HG03342 (cell line): ENCODE data around the gene UNC13B.
"Not testable (repeated sequence)": the region's sequence is repeated elsewhere in the genome, so short reads cannot be mapped to it uniquely, and the experiment has no call there.

Experiments
- ATAC-seq: cut with Tn5 transposase; IDR thresholded peaks from one replicate; pipeline ENCODE4 v1.9.1; 2021; ENCODE audit warnings: mild to moderate bottlenecking, moderate library complexity; ENCODE audit not compliant: unreplicated experiment

Gene UNC13B

DNA sequence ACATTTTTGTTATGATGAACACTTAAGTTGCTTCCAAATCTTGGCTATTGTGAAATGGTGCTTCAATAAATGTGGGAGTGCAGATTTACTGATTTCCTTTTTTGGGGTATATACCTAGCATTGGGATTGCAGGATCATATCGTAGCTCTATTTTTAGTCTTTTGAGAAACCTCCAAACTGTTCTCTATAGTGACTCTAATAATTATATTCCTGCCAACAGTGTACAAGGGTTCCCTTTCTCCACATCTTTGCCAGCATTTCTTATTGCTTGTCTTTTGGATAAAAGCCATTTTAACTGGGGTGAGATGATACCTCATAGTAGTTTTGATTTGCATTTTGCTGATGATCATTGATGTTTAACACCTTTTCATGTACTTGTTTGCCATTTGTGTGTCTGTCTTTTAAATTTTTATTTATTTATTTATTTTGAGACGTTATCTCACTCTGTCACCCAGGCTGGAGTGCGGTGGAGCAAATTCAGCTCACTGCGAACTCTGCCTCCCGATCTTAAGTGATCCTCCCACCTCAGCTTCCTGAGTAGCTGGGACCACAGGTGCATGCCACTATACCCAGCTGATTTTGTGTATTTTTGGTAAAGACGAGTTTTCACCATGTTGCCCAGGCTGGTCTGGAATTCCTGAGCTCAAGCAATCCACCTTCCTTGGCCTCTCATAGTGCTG is 59.0 kb downstream of the UNC13B start:
- no peak for ATAC-seq

DNA sequence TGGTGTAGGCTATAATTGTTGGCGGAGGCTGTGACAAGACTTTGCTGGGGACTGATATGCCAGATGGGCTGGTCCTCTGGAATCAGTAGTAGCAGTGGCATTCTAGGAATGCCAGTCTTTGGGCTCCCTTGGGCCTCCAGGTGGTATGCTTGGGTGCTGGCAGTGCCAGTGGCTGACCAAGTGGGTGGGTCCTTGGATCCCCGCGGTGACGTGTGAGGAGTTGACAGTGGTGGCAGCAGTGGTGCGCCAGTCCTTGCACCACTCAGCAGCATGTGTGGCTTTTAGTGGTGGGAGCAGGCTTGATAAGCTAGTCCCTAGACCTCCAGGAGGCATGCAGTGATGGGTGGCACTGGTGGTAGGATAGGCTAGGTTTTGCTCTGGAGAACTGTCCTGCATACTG is 63.9 kb downstream of the UNC13B start:
- no peak for ATAC-seq

DNA sequence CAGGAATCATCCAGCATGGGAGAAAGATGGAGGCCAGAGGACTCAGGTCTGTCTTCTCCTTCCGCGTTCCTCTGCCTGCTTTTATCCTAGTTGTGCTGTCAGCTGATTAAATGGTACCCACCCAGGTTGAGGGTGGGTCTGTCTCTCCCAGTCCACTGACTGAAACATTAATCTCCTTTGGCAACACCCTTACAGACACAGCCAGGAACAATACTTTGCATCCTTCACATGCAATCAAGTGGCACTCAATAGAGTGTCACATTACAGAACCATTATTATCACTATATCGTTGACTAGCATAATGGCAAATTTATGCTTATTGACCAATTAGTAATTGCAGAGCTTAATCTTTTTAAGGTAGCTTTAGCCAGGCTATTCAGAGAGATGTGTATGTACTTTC is 64.8 kb downstream of the UNC13B start:
- no peak for ATAC-seq

DNA sequence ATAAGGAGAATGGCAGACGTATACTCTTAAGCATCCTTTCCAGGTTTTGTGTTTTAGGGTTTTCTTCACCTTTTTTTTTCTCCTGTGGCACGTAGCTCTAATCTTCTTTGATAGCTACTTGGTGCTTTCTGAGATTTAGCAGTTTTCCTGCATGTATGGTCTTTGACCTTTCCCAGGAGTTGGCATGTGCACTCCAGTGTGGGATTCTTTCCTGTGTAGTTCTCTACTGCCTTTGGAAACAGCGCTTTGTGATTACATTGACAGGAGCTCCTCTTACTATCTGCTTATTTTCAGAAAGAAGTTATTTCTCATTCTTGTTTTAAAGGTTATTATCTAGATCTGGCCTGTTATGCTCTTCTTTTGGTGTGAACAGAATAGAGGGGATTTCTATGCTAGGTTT is 65.5 kb downstream of the UNC13B start:
- ATAC-seq, result no peak

DNA sequence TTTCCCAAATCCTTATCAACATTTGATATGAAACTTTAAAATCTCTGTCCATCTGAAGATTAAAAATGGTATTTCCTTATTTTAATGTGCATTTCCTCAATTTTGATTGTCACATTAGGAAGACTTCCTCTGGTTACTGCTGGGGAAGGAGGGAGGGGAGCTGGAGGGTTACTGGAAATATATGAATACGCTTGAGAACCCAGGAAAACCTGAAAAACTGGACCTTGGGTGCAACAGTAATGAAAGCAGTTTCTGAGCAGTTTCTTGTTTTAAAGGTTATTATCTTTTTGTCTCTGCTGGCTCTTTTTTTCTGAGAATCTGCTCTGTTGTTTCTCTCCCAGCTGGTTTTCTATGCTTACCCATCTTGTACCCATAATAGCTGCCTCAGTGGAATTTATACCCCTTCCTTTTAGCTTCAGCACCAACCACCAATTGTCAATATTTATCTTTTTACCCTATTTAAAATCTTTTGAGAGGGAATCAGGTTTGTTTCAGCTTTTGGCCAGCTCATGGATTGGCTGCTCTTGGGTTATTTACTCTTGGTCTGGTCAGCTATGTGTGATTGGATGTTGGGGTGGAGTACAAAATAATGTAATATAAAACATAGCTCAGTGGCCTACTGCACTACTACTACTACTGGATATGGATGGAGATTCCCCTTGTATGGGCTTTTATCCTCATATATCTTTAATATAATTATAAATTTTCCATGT is 67.4 kb downstream of the UNC13B start:
- no peak for ATAC-seq

DNA sequence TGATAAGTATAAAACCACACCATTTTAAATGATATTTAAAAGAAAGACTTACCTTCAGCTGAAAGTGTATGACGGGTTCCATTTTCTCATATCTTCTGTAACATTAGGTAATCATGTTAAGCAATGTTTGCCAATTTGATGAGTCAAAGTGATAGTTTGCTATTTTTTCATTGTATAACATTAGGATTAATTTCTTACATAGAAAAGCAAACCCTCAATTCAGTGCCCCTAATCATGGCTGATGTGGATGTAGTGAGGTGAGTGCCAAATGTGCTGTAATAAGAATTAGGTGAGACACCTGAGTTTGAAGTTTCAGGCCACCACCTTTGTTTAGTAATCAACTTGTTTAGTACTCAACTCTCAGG is 68.0 kb downstream of the UNC13B start:
- no peak for ATAC-seq

DNA sequence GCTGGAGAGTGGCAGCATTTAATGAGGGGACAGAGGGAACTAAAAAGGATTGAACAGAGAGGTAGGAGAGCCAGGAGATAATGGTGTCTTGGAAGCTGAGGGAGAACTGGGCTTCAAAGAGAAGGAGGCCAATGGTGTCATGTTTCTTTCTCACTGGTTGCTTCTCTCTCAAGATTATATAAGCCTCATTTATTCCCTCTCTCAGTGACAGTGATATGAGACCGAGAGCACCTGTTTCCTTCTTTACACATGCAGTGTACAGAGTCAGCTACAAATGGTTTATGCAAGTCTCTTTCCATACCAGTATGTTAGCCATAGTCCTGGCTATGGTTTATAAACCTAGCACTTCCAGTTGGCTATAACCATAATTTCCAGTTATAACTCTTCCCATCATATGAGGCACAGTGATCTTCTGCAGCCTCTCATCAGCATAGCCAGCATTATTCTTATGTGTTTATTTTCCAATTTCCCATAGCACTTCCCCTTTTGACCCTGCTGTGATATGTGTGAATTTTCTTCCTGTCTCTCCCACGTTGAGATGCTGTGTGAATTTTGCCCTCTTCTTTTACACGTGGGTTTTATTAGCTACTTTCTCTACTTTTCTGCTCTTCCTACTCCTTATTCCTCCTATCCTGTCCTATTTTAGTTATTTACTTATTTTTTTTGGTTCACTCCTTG is 71.2 kb downstream of the UNC13B start:
- ATAC-seq, result no peak

DNA sequence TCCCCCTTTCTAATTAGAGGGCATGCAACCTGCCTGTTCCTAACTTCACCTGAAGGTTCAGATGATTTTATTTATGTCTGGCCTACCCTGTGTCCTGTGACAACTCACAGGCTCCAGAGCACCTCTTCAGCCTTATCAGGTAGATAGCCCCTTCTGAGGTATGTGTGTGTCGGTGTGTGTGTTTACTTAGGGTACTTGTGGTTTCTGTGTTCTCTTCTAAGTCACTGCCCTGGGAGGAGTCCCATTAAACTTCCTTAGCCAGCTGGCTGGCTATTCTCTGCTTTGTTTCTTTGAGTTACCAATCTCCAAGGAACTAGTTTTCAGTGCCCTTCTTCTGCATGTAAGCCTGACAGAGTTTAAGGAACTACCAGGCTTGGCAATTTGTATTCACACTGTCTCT is 74.9 kb downstream of the UNC13B start:
- ATAC-seq, result no peak

DNA sequence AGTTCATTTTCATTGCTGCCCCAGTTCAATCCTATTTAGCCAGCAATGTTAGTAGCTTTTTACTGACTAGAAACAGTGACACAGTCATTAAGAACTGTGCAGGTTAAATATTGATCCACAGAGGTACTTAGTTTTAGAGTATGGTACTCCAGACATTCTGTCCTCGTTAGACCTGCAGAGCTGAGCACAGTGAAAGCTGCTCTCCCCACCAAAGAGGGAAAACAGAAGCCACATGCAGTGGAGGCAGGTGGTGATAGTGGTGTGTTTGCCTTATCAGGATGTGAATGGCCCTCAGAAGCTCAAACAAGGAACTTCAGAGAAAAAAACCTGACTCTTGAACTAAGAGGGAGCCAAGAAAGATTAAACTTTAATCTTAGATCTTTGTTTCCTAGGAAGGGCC is 75.5 kb downstream of the UNC13B start:
- ATAC-seq, result no peak

DNA sequence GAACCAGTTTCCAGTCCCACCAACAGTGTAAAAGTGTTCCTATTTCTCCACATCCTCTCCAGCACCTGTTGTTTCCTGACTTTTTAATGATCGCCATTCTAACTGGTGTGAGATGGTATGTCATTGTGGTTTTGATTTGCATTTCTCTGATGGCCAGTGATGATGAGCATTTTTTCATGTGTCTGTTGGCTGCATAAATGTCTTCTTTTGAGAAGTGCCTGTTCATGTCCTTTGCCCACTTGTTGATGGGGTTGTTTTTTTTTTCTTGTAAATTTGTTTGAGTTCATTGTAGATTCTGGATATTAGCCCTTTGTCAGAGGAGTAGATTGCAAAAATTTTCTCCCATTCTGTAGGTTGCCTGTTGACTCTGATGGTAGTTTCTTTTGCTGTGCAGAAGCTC is 84.1 kb downstream of the UNC13B start:
- not testable (repeated sequence) for ATAC-seq

DNA sequence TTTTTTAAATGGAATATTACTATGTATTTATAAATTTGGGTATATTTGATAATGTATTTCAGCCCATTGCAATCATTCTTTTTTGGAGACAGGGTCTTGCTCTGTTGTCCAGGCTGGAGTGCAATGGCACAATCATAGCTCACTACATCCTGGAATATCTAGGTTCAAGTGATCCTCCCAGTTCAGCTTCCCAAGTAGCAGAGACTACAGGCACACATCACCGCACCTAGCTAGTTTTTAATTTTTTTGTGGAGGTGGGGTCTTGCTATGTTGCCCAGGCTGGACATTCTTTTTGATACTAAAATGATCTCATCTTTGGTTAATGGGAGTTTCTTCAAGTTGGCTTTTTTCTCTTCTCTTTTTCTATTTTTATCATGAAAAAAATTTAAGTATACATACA is 91.3 kb downstream of the UNC13B start:
- no peak for ATAC-seq

DNA sequence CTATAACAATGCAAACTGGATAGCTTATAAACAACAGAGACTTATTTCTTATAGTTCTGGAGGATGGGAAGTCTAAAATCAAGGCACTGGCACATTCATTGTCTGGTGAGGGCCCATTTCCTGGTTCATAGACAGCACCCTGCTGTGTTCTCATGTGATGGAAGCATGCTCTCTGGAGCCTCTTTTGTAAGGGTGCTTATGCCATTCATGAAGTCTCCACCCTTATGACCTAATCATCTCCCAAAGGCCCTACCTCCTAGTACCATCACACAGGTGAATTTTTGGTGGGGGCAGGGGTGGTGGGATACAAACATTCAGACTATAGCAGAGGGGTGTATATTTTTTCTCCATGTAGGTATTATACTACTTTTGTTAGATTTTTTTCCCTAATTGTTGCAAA is 92.4 kb downstream of the UNC13B start:
- no peak for ATAC-seq

DNA sequence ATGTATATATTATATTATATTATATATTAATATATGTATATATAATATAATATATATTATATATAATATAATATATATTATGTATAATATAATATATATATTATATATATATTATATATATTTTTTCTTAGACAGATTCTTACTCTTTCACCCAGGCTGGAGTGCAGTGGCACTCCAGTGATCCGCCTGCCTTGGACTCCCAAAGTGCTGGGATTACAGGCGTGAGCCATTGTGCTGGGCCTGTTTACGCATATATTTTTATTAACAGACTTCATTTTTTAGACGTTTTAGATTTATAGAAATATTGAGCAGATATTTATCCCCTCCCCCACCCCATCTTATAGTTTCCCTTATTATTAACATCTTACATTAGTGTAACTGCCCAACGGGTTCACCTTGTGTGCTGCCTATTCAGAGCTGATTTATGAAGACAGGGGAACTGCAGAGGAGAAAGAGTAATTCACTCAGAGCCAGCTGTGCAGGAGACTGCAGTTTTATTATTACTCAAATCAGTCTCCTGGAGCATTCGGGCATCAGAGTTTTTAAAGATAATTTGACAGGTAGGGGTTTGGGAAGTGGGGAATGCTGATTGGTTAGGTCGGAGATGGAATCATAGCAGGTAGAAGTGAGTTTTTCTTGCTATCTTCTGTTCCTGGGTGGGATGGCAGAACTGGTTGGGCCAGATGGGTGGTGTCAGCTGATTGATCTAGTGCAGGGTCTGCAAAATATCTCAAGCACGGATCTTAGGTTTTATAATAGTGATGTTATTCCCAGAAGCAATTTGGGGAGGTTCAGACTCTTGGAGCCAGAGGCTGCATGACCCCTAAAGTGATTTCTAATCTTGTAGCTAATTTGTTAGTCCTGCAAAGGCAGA is 93.4 kb downstream of the UNC13B start:
- ATAC-seq, result no peak

DNA sequence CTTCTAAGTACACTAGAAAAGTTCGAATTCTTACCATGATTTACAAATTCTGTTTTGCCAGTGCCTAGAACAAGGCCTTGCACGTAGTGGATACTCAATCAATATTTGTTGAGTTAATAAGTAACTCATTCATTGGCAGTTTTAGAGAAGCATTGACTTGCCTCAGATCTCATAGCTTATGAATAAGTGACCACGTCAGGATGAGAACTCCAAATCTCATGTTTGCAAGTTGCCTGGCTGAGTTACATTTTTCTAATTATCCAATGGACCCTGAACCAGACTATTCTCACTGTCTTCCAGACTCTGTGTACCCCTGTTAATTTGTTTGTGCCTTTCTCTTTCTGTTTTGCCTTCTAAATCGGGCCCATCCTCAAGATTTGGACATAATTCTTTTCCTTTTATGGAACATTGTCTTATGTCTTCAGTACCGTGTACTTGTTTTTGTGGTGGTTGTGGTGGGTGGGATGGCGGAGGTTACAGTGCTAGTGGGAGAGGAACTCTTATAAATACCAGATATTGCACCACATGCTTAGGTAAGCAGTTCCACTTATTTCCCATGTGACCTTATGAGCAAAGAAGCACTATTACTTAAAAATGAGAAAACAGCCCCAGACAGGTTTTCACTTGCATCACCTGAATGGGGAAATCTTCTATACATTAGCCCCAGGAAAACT is 96.3 kb downstream of the UNC13B start:
- ATAC-seq, result no peak

DNA sequence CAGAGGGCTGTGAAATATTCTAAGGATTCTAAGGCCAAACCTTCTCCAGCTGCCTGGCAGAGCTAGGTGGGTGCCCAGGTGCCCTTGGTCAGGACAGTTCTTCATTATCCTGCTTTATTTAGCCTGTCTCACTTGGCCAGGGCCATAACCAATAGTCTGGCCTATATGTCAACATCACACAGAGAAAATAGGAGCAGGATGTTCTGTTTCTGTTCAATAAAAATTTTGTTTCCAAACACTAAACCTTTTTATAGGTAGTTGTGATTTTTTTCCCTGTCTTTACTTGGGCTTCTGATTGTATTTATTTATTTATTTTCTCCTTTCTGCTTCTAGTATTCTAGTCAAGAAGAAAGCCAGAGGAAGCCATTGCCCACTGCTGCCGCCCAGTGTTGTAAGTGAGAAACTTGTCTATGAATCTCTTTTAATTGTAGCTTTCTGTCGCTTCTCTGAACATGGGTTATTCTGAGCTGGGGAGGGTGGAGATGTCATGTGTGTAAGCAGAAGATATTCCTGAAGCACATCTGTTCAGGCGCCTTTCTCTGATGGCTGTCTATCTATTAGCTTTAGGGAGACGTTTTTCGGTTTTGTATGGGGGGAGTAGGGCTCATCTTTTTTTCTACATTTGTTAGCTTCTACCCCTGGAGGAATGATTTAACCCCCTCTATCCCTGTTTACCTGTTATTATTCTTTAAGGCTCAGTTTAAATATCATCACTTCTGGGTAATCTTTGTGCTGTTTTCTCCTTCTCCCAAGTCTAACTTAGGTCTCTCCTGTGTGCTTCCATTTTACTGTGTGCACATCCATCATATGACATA is 97.1 kb downstream of the UNC13B start:
- ATAC-seq, result no peak

DNA sequence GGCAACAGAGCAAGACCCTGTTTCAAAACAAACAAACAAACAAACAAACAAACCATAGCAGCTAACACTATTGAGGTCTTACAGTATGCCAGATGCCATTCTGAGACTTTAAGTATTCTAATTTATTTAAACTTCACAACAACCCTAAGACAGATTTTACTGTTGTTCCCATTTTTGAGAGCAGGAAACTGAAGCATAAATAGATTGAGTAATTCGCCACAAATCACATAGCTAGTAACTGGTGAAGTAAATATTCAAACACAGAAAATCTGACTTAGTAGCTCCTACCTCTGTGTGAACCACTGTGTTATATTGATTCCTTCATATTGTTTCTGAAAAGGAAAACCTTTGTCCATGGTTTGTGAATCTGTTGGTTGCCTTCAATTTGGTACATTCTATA is 98.4 kb downstream of the UNC13B start:
- no peak for ATAC-seq

DNA sequence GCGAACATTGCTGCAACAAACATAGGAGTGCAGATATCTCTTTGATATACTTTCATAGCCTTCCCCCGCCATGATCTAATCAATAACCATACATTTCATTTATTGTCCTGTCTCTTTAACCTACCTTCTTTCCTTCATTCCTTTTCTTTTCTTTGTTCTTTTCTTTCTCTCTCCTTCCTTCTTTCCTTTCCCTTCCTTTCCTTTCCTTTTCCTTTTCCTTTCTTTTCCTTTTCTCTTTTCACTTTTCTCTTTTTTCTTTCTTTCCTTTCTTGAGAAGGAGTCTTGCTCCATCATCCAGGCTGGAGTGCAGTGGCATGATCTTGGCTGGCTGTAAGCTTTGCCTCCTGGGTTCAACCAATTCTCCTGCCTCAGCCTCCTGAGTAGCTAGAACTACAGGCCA is 100.3 kb downstream of the UNC13B start:
- ATAC-seq, result no peak

DNA sequence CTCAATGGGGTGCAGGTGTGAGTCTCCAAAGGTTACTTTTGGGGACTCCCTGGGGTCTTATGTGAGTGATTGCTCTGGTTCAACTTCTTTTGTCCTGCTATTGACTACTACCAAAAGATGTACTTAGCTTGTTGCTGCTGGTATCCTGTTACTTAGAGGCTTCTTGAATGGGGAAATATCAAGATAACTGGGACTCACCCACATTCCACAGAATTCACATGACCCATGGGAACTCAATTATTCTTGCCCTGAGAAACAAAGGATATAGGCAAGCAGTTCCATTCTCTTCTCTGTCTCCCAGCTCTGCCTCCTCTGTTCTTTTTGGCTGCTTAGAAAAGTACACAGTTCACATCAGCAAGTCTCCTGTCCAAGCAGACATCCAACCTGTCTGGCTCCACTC is 105.9 kb downstream of the UNC13B start:
- ATAC-seq, result no peak

DNA sequence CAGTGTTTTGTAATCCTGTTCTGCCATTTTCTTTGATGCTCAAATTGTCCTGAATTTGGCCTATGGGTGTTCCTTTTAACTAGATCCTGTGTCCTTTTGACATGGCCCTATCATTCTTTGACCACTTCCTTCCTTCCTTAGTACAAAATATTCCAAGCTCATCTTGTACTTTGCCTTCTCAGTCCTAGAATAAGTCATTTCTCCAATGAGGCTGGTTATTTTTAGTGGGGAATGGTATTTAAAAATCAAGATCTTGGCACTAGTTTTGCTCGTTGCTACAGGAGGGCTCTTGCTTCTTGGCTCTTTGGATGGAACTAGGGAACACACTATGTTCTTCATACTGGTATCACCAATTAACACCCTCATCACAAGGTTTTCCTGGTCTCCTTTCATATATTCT is 108.1 kb downstream of the UNC13B start:
- ATAC-seq, result no peak

DNA sequence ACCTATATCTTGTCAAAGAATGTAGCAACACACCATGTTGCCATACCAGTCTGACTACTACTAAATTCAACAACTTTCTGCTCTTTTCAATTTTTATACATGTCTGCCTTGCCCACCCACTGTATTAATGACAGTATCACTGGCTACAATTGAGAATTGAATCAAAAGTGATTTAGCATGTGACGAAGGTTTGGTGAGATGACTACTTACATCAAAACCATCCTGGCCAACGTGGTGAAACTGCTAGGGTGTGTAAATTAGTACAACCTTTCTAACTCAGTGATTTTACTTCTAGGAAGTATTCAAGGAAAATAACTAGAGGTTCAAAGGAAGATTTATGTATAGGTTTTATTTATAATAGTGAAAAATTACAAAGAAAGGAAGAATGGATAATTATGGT is 109.8 kb downstream of the UNC13B start:
- ATAC-seq, result no peak
